Measurements from ENCODE around the gene TNNT2. TPM values are rescaled to one million over a fixed set of nuclear protein-coding genes. Genes with fewer than 3 reads are reported as not detected.

TNNT2 gene
- total and polyA plus RNA-seq, 2 donors (not counting 3 experiments of a cell fraction or from before 2014, with no cell fraction given): not detected

- no TSS peak for BruUV-seq (replicated peaks)
Measured at GRCh38 chr1:201336711-201337450, 40.6 kb downstream of the TNNT2 start.

GRCh38 chr1:201335901-201336300 lies 41.6 kb downstream of the TNNT2 start:
- TF ChIP-seq FOS (IDR thresholded peaks at IDR 0.05; ENCODE audit: borderline replicate concordance, insufficient read depth, low read length) (no peak), JUN (IDR thresholded peaks at IDR 0.05; ENCODE audit: borderline replicate concordance, insufficient read depth, insufficient read length, low read depth) (no peak), CTCF (IDR thresholded peaks at IDR 0.05; ENCODE audit: extremely low read depth in 1 of 2, insufficient read depth in 1 of 2, low read depth in 1 of 2, low read length in 2 of 2) (no peak), POLR2A (IDR thresholded peaks at IDR 0.05; ENCODE audit: low read depth, low read length) (no peak), POLR2AphosphoS5 (IDR thresholded peaks at IDR 0.05; ENCODE audit: insufficient read depth, low read depth, low read length) (no peak), MAX (IDR thresholded peaks at IDR 0.05; ENCODE audit: insufficient read depth, insufficient read length) (no peak), MYC (IDR thresholded peaks at IDR 0.05; ENCODE audit: low read depth, low read length) (no peak), GATA2 (IDR thresholded peaks at IDR 0.05; ENCODE audit: insufficient read depth, insufficient read length, low read depth, low read length) (no peak), EZH2 (IDR thresholded peaks at IDR 0.05; ENCODE audit: borderline replicate concordance, low read depth, low read length, severe bottlenecking) (no peak)
- H2AFZ ChIP-seq (ENCODE audit: low read depth, low read length): no peak overlapping the region
- no peak overlapping the region for H3K4me2 ChIP-seq (ENCODE audit: insufficient read depth, low read length)
- H3K27me3 ChIP-seq (ENCODE audit: control insufficient read depth in 2 of 2, insufficient read depth in 2 of 2, low read length in 2 of 2): peaks cover 0 to 8% of the 10 kb centered on the region in 2 experiments
- intact Hi-C loops (cut with micrococcal nuclease): no loop called here
- no TSS peak for BruUV-seq (replicated peaks)
- H3K9ac ChIP-seq (replicated peaks; ENCODE audit: extremely low read depth, insufficient read depth, low read length): no peak overlapping the region
- no peak overlapping the region for H3K27ac ChIP-seq (ENCODE audit: insufficient read depth, low read depth, low read length)
- ChIA-PET CTCF (no interaction called here), POLR2A (no interaction called here)
- dilution Hi-C loops (cut with MboI; ENCODE audit: extremely low pct_ligation_motif_present, low sequenced_read_pairs): no loop called here
- no peaks in the 10 kb centered on the region for H3K79me2 ChIP-seq (ENCODE audit: control insufficient read depth, insufficient read depth, low read length)
- H3K4me3 ChIP-seq (replicated peaks in 1 of 3; ENCODE audit: insufficient read depth in 1 of 3, low read depth in 1 of 3, low read length in 3 of 3): no peak overlapping the region
- H3K9me3 ChIP-seq (replicated peaks; ENCODE audit: control insufficient read depth, insufficient read depth, low read length): no peaks in the 10 kb centered on the region
- FAIRE-seq (no peak), DNase-seq (ENCODE audit: low read depth, low spot score) (no peak)
- no peaks in the 10 kb centered on the region for H3K9me1 ChIP-seq (replicated peaks; ENCODE audit: control insufficient read depth, extremely low read depth, insufficient read depth, low read length)
- no peaks in the 10 kb centered on the region for H3K4me1 ChIP-seq (ENCODE audit: control insufficient read depth, extremely low read depth, insufficient read depth, low read length)
- no peaks in the 10 kb centered on the region for H4K20me1 ChIP-seq (replicated peaks; ENCODE audit: control insufficient read depth, extremely low read depth, insufficient read depth, low read length)
- H3K36me3 ChIP-seq (ENCODE audit: control insufficient read depth in 2 of 2, extremely low read depth in 1 of 2, insufficient read depth in 2 of 2, low read length in 2 of 2): no peaks in the 10 kb centered on the region

More at GRCh38 chr1:201336711-201337450, 40.6 kb downstream of the TNNT2 start:
- POLR2A ChIA-PET: no interaction called here
- Histone ChIP-seq H3K36me3 (ENCODE audit: control insufficient read depth in 2 of 2, extremely low read depth in 1 of 2, insufficient read depth in 2 of 2, low read length in 2 of 2) (no peaks in the 10 kb centered on the region), H2AFZ (ENCODE audit: low read depth, low read length) (no peak overlapping the region), H3K9ac (replicated peaks; ENCODE audit: extremely low read depth, insufficient read depth, low read length) (no peak overlapping the region), H3K4me1 (ENCODE audit: control insufficient read depth, extremely low read depth, insufficient read depth, low read length) (no peaks in the 10 kb centered on the region), H3K9me3 (replicated peaks; ENCODE audit: control insufficient read depth, insufficient read depth, low read length) (no peaks in the 10 kb centered on the region), H3K4me3 (replicated peaks in 1 of 3; ENCODE audit: insufficient read depth in 1 of 3, low read depth in 1 of 3, low read length in 3 of 3) (no peak overlapping the region), H3K27ac (ENCODE audit: insufficient read depth, low read depth, low read length) (no peak overlapping the region), H4K20me1 (replicated peaks; ENCODE audit: control insufficient read depth, extremely low read depth, insufficient read depth, low read length) (no peaks in the 10 kb centered on the region), H3K27me3 (ENCODE audit: control insufficient read depth in 2 of 2, insufficient read depth in 2 of 2, low read length in 2 of 2) (peaks cover 0 to 14% of the 10 kb centered on the region in 2 experiments), H3K9me1 (replicated peaks; ENCODE audit: control insufficient read depth, extremely low read depth, insufficient read depth, low read length) (no peaks in the 10 kb centered on the region), H3K4me2 (ENCODE audit: insufficient read depth, low read length) (no peak overlapping the region), H3K79me2 (ENCODE audit: control insufficient read depth, insufficient read depth, low read length) (no peaks in the 10 kb centered on the region)
- no peak for FAIRE-seq
- intact Hi-C loops (cut with micrococcal nuclease) (no loop called here), dilution Hi-C loops (cut with MboI; ENCODE audit: extremely low pct_ligation_motif_present, low sequenced_read_pairs) (no loop called here)
- CTCF ChIA-PET: interaction anchor here (1.4 kb wide), 1 partner anchor 10 kb away, joined by 8 read pairs; no protein-coding TSS in a partner anchor
- no peak for DNase-seq (ENCODE audit: low read depth, low spot score)
- no peak for TF ChIP-seq MYC (IDR thresholded peaks at IDR 0.05; ENCODE audit: low read depth, low read length)
- no peak for TF ChIP-seq POLR2AphosphoS5 (IDR thresholded peaks at IDR 0.05; ENCODE audit: insufficient read depth, low read depth, low read length)
- TF ChIP-seq FOS (IDR thresholded peaks at IDR 0.05; ENCODE audit: borderline replicate concordance, insufficient read depth, low read length): no peak

Measured in endothelial cell of umbilical vein (primary cell).